Ovary (tissue), 9 donors: Measurements from ENCODE around the gene CYTH2. TPM values are rescaled to one million over a fixed set of nuclear protein-coding genes. Genes with fewer than 3 reads are reported as not detected.

Experiments
- DNase-seq, 5 donors: peaks; one replicate each; pipeline ENCODE4 v3.0.0-alpha.2; 2019 to 2020
- H3K27ac ChIP-seq, 2 donors: fragments of 200-600 bp; one replicate each; pipeline versions ENCODE4 v1.5.1 to v1.8.0; 2019 to 2022
- H3K27me3 ChIP-seq: fragments of 200-600 bp; one replicate; pipeline ENCODE4 v1.8.0; 2022
- H3K36me3 ChIP-seq: fragments of 200-600 bp; sonication (generic); one replicate; pipeline ENCODE4 v1.5.1; 2019
- H3K4me1 ChIP-seq: one replicate; pipeline ENCODE4 v1.8.1; 2013; ENCODE audit warnings: mild to moderate bottlenecking, moderate library complexity; ENCODE audit not compliant: insufficient read depth
- H3K4me3 ChIP-seq: fragments of 200-600 bp; sonication (generic); one replicate; pipeline ENCODE4 v1.5.1; 2017
- H3K9me3 ChIP-seq, 2 donors: fragments of 200-600 bp in 1 of 2; sonication (generic) in 1 of 2; one replicate each; pipeline versions ENCODE4 v1.5.1 to v1.8.1; 2013 to 2019; ENCODE audit warnings: mild to moderate bottlenecking in 1 of 2, moderate library complexity in 1 of 2
- CTCF ChIP-seq, 3 donors: fragments of 450-650 bp in 2 of 3; fragments of 200-600 bp in 1 of 3; IDR thresholded peaks; one replicate each; pipeline versions ENCODE4 v1.5.1 to v1.8.0; 2016 to 2022; ENCODE audit warnings: antibody characterized with exemption in 3 of 3, mild to moderate bottlenecking in 1 of 3
- EP300 ChIP-seq: sonication (generic); formaldehyde crosslinking; IDR thresholded peaks from one replicate; pipeline ENCODE4 v1.6.1; 2017; ENCODE audit warnings: antibody characterized with exemption
- POLR2A ChIP-seq: fragments of 450-650 bp; IDR thresholded peaks from one replicate; pipeline ENCODE4 v1.6.1; 2017; ENCODE audit warnings: antibody characterized with exemption, mild to moderate bottlenecking, moderate library complexity
- WGBS, 3 donors: extraction: QIAGEN DNeasy Blood & Tissue Kit in 1 of 3; methylation state at CpG; one replicate each; pipeline versions ENCODE4 v1.1.5 to v1.1.7; 2013 to 2017; 5-methylcytosine and 5-hydroxymethylcytosine counted together
- intact Hi-C, 4 donors: fragments of 100-400 bp; cut with DNase I; formaldehyde crosslinking; loops; one replicate each; pipeline versions ENCODE4 v1.11.0 to v1.15.1; 2022 to 2023
- polyA plus RNA-seq, 2 donors: library from polyadenylated mRNA; stranded (reverse); fragments of 200-250 nt in 1 of 2; fragments of 350-450 nt in 1 of 2; fragmentation: Illumina TruSeq in 1 of 2; extraction: RNeasy Lipid Tissue Mini Kit (QIAGEN cat#74804) in 1 of 2; gene quantifications; one replicate each; pipeline ENCODE4 v1.2.3, GENCODE V29; 2013 to 2014
- total RNA-seq, 7 donors: library from RNA; depleted of rRNA in 2 of 7; stranded (reverse); fragments of >200 nt in 2 of 7; fragmentation: NEBNext Ultra II Directional in 3 of 7; extraction: Animal tissue kit (Norgen Biotek cat#: 25700) in 3 of 7; gene quantifications; one replicate each; pipeline versions ENCODE4 v1.1.0 to v1.2.4, GENCODE V29; 2016 to 2023
- donor health status: DM: no; HTN: no; CAD: no; lungs with moderate emphysema.
- donor health status: DM: no; HTN: no; CAD: no.
- donor health status: Bipolar disorder and iron deficiency.
- donor health status: DM: yes; HTN: yes; CAD: no.
- donor health status: DM: no; HTN: no; CAD: no.
- donor health status: DM: yes; HTN: yes; CAD: no.

The CYTH2 gene
- total and polyA plus RNA-seq, 9 donors, result 27.6 to 66.5 (median 49.4) TPM

GRCh38 chr19:48479686-48480085, 10.5 kb downstream of the CYTH2 start:
- TF ChIP-seq EP300, result no peak
- no peak for TF ChIP-seq POLR2A
- no peak for DNase-seq
- intact Hi-C loops, result loop anchor here in 1 of 4 donors (10.0 kb wide), 1 partner anchor 135 kb away; the partner anchor contains the start of genes FAM83E, RPL18 and SPHK2
- 59 to 70% (median 64%) methylated on average over 7 of the region's 7 CpGs for WGBS, 3 donors
- H3K27me3 ChIP-seq, result no peaks in the 10 kb centered on the region
- H3K9me3 ChIP-seq, result no peaks in the 10 kb centered on the region
- H3K27ac ChIP-seq, result peak overlapping the region; percentile 86 to 96
- H3K4me1 ChIP-seq, result peaks cover 9% of the 10 kb centered on the region
- no peak overlapping the region for H3K4me3 ChIP-seq
- H3K36me3 ChIP-seq, result no peaks in the 10 kb centered on the region

- no peaks in the 10 kb centered on the region for H3K36me3 ChIP-seq
- no peaks in the 10 kb centered on the region for H3K27me3 ChIP-seq
- intact Hi-C loops, result loop anchor here in 1 of 4 donors (10.0 kb wide), 1 partner anchor 135 kb away; the partner anchor contains the start of genes FAM83E, RPL18 and SPHK2
- peak overlapping the region; percentile 86 to 96 for H3K27ac ChIP-seq
- DNase-seq, result peak; percentile 73 to 83 (median 76)
- WGBS, 3 donors, result 8 to 12% (median 11%) methylated on average over 32 of the region's 32 CpGs
- TF ChIP-seq POLR2A (no peak), EP300 (no peak), CTCF (IDR thresholded peaks at IDR 0.05) (no peak)
- H3K9me3 ChIP-seq, result no peaks in the 10 kb centered on the region
- peaks cover 9% of the 10 kb centered on the region for H3K4me1 ChIP-seq
- peak overlapping the region; percentile 57 for H3K4me3 ChIP-seq
Observed at GRCh38 chr19:48480183-48480557, 11.0 kb downstream of the CYTH2 start.

GRCh38 chr19:48480558-48481500, 11.7 kb downstream of the CYTH2 start:
- intact Hi-C loops, result loop anchor here in 1 of 4 donors (10.0 kb wide), 1 partner anchor 134 kb away; the partner anchor contains the start of genes FAM83E, RPL18 and SPHK2
- Histone ChIP-seq H3K36me3 (no peaks in the 10 kb centered on the region), H3K4me1 (peaks cover 9% of the 10 kb centered on the region), H3K27ac (peak overlapping the region; percentile 86 to 96), H3K27me3 (no peaks in the 10 kb centered on the region), H3K4me3 (peak overlapping the region; percentile 57), H3K9me3 (no peaks in the 10 kb centered on the region)
- DNase-seq, result peak; percentile 60 to 74 (median 64)
- TF ChIP-seq EP300, result no peak
- TF ChIP-seq CTCF (IDR thresholded peaks at IDR 0.05), result no peak
- no peak for TF ChIP-seq POLR2A
- 2 to 6% (median 3%) methylated on average over 52 of the region's 52 CpGs for WGBS, 3 donors

GRCh38 chr19:48481846-48482639, 12.9 kb downstream of the CYTH2 start:
- TF ChIP-seq EP300 (no peak), CTCF (IDR thresholded peaks at IDR 0.05) (no peak), POLR2A (no peak)
- WGBS, 3 donors, result 44 to 52% (median 48%) methylated on average over 7 of the region's 7 CpGs
- no peaks in the 10 kb centered on the region for H3K9me3 ChIP-seq
- no peaks in the 10 kb centered on the region for H3K36me3 ChIP-seq
- peaks cover 9% of the 10 kb centered on the region for H3K4me1 ChIP-seq
- H3K27me3 ChIP-seq, result no peaks in the 10 kb centered on the region
- DNase-seq, result no peak
- intact Hi-C loops, result loop anchor here in 1 of 4 donors (10.0 kb wide), 1 partner anchor 133 kb away; the partner anchor contains the start of genes FAM83E, RPL18 and SPHK2
- H3K4me3 ChIP-seq, result no peak overlapping the region
- peak overlapping the region in 1 of 2 donors; percentile 96 for H3K27ac ChIP-seq
